K562 treated with DMSO at 1 percent for 4 hours (cell line): ENCODE measurements around the gene PMAIP1. TPM values are rescaled to one million over a fixed set of nuclear protein-coding genes. Genes with fewer than 3 reads are reported as not detected.

Experiments
- total RNA-seq: library from RNA; unstranded; fragments of 300-600 nt; gene quantifications from 2 replicates; pipeline ENCODE4 v1.2.3, GENCODE V29; 2022; ENCODE audit not compliant: insufficient read depth

PMAIP1 gene
- total RNA-seq: 27.7 and 29.4 TPM in 2 replicates

GRCh38 chr18:59899298-59900221 is at the start of gene PMAIP1:
Gene PMAIP1 (plus strand): TSS chr18:59899996. CDS start chr18:59900178, 182 bp downstream.

Other genes starting within 250 kb of the PMAIP1 start
- not detected in 2 replicates for gene CCBE1, start 202.6 kb upstream of the PMAIP1 start, total RNA-seq